CD14-positive monocyte (primary cell): ENCODE measurements around the gene UBE4A. TPM values are rescaled to one million over a fixed set of nuclear protein-coding genes. Genes with fewer than 3 reads are reported as not detected.

Source experiments
- DNase-seq, 3 donors: peaks; one replicate each; pipeline ENCODE4 v3.0.0-alpha.2; 2011 to 2022
- H2AFZ ChIP-seq: 2 replicates; pipeline ENCODE4 v1.6.0; 2012; ENCODE audit warnings: mild to moderate bottlenecking, low read depth, low read length, inconsistent platforms; ENCODE audit not compliant: insufficient read depth, poor library complexity, severe bottlenecking
- H3K27ac ChIP-seq, 2 donors: 1 replicate in 1 of 2; 2 replicates in 1 of 2; pipeline ENCODE4 v1.5.1; 2012 to 2013; ENCODE audit warnings: low read length in 2 of 2, control low read depth in 1 of 2, inconsistent platforms in 1 of 2, low read depth in 1 of 2, mild to moderate bottlenecking in 1 of 2
- H3K27me3 ChIP-seq, 2 donors: one replicate each; pipeline versions ENCODE4 v1.6.0 to v1.6.1; 2011 to 2013; ENCODE audit warnings: low read length in 2 of 2; ENCODE audit not compliant: control insufficient read depth in 2 of 2, insufficient read depth in 2 of 2
- H3K36me3 ChIP-seq, 2 donors: replicated peaks in 1 of 2; 1 replicate in 1 of 2; 2 replicates in 1 of 2; pipeline versions ENCODE4 v1.5.1 to v1.6.1; 2012 to 2013; ENCODE audit warnings: low read length in 2 of 2, control low read depth in 1 of 2, inconsistent platforms in 1 of 2, mild to moderate bottlenecking in 1 of 2; ENCODE audit not compliant: insufficient read depth in 2 of 2, control insufficient read depth in 1 of 2
- H3K4me1 ChIP-seq, 2 donors: 1 replicate in 1 of 2; 2 replicates in 1 of 2; pipeline versions ENCODE4 v1.5.1 to v1.6.1; 2012 to 2013; ENCODE audit warnings: low read length in 2 of 2, control low read depth in 1 of 2, inconsistent platforms in 1 of 2, mild to moderate bottlenecking in 1 of 2, moderate library complexity in 1 of 2; ENCODE audit not compliant: insufficient read depth in 2 of 2, control insufficient read depth in 1 of 2
- H3K4me2 ChIP-seq: replicated peaks from 2 replicates; pipeline ENCODE3; 2012; ENCODE audit warnings: low read length, moderate library complexity, mild to moderate bottlenecking; ENCODE audit not compliant: poor library complexity, severe bottlenecking; ENCODE audit errors: extremely low read depth
- H3K4me3 ChIP-seq, 3 experiments: fragments of 200-600 bp in 1 of 3; sonication (generic) in 1 of 3; replicated peaks in 1 of 3; 1 replicate in 2 of 3; 2 replicates in 1 of 3; pipeline ENCODE4 v1.5.1; 2011 to 2013; ENCODE audit warnings: low read length in 3 of 3, mild to moderate bottlenecking in 3 of 3, control low read depth in 2 of 3, low read depth in 2 of 3, inconsistent platforms in 1 of 3, moderate library complexity in 1 of 3
- H3K79me2 ChIP-seq: 2 replicates; pipeline ENCODE4 v1.6.0; 2012; ENCODE audit warnings: mild to moderate bottlenecking, control low read depth, inconsistent platforms, low read length, moderate library complexity; ENCODE audit not compliant: insufficient read depth
- H3K9ac ChIP-seq: 2 replicates; pipeline ENCODE4 v1.6.0; 2017; ENCODE audit warnings: low read length, mild to moderate bottlenecking; ENCODE audit not compliant: insufficient read depth, poor library complexity, severe bottlenecking
- H3K9me3 ChIP-seq, 2 donors: replicated peaks in 1 of 2; 1 replicate in 1 of 2; 2 replicates in 1 of 2; pipeline versions ENCODE4 v1.5.1 to v1.6.1; 2012 to 2013; ENCODE audit warnings: low read length in 2 of 2, control low read depth in 1 of 2; ENCODE audit not compliant: control insufficient read depth in 1 of 2, insufficient read depth in 1 of 2
- H4K20me1 ChIP-seq: 2 replicates; pipeline ENCODE4 v1.6.0; 2012; ENCODE audit warnings: mild to moderate bottlenecking, low read length, control low read depth, moderate library complexity; ENCODE audit not compliant: insufficient read depth
- H3K27ac Mint-ChIP-seq, 7 donors: one replicate each; pipeline ENCODE4 v1.8.0; 2020; ENCODE audit warnings: mild to moderate bottlenecking in 7 of 7, mixed read lengths in 7 of 7, moderate library complexity in 6 of 7, inconsistent platforms in 2 of 7
- H3K27me3 Mint-ChIP-seq, 3 donors: one replicate each; pipeline ENCODE4 v1.8.0; 2021 to 2022; ENCODE audit warnings: low read depth in 3 of 3, mild to moderate bottlenecking in 3 of 3, mixed read lengths in 3 of 3, moderate library complexity in 3 of 3, inconsistent platforms in 1 of 3
- H3K36me3 Mint-ChIP-seq, 2 donors: one replicate each; pipeline ENCODE4 v1.8.0; 2020; ENCODE audit warnings: mixed read lengths in 2 of 2, inconsistent platforms in 1 of 2, mild to moderate bottlenecking in 1 of 2
- H3K4me1 Mint-ChIP-seq: one replicate; pipeline ENCODE4 v1.8.0; 2020; ENCODE audit warnings: mild to moderate bottlenecking, mixed read lengths
- H3K4me3 Mint-ChIP-seq, 2 donors: one replicate each; pipeline ENCODE4 v1.8.0; 2020; ENCODE audit warnings: mild to moderate bottlenecking in 2 of 2, mixed read lengths in 2 of 2, moderate library complexity in 1 of 2
- H3K9me3 Mint-ChIP-seq, 7 donors: one replicate each; pipeline ENCODE4 v1.8.0; 2020 to 2022; ENCODE audit warnings: mixed read lengths in 7 of 7, mild to moderate bottlenecking in 6 of 7, moderate library complexity in 6 of 7, inconsistent platforms in 2 of 7
- CTCF ChIP-seq: fragments of 200-600 bp; IDR thresholded peaks from one replicate; pipeline ENCODE4 v1.8.0; 2022; ENCODE audit warnings: antibody characterized with exemption, mild to moderate bottlenecking
- WGBS: methylation state at CpG from one replicate; pipeline ENCODE4 v1.1.5; 2013; ENCODE audit warnings: missing lambda C conversion rate; ENCODE audit not compliant: insufficient coverage; 5-methylcytosine and 5-hydroxymethylcytosine counted together
- intact Hi-C, 2 donors: fragments of 100-400 bp; cut with micrococcal nuclease; formaldehyde crosslinking; loops; one replicate each; pipeline versions ENCODE4 v1.15.0 to v1.15.1; 2023
- polyA minus RNA-seq: library from RNA; depleted of rRNA, polyadenylated mRNA; stranded (reverse); fragments of >200 nt; gene quantifications from 2 replicates; pipeline ENCODE4 v1.2.3, GENCODE V29; 2012
- polyA plus RNA-seq, 3 donors: library from polyadenylated mRNA; depleted of rRNA in 1 of 3; unstranded in 2 of 3; stranded (reverse) in 1 of 3; fragments of 300-500 nt in 2 of 3; fragments of >200 nt in 1 of 3; fragmentation: Illumina TruSeq in 2 of 3; gene quantifications; 1 replicate in 2 of 3; 2 replicates in 1 of 3; pipeline ENCODE4 v1.2.3, GENCODE V29; 2012 to 2021
- total RNA-seq, 12 experiments: library from RNA in 1 of 12; stranded (reverse) in 1 of 12; fragments of 120-200 nt in 1 of 12; gene quantifications; one replicate each; pipeline ENCODE4 v1.2.4 and lab custom pipeline; 2013 to 2026; ENCODE audit warnings: mixed read lengths in 6 of 12, inconsistent platforms in 1 of 12

The UBE4A gene
- total RNA-seq (2013): 49.9 TPM
- polyA plus RNA-seq (10 to 100 TPM; 21.6 to 33.9 (median 22.7) TPM), polyA minus RNA-seq (21.9 and 33.9 TPM in 2 replicates), total RNA-seq (lab: John Stamatoyannopoulos, UW) (80.6 to 133 (median 118) reads per million in 11 experiments)

- Mint-ChIP-seq H3K36me3 (peaks cover 11 to 14% of the 10 kb centered on the region in 2 donors), H3K4me3 (peak within 1 kb of the TSS; percentile 98 to 99), H3K27ac (peak within 1 kb of the TSS; percentile 93 to 99 (median 96)), H3K4me1 (peaks cover 28% of the 10 kb centered on the region), H3K9me3 (peaks cover 0 to 2% (median 0%) of the 10 kb centered on the region in 7 donors), H3K27me3 (peaks cover 5 to 11% (median 7%) of the 10 kb centered on the region in 3 donors)
- DNase-seq: peak; percentile 95 to 99 (median 98)
- Histone ChIP-seq H3K36me3 (peaks cover 8 to 18% of the 10 kb centered on the region in 2 donors), H3K9ac (peak within 1 kb of the TSS; percentile 89), H3K4me1 (peaks cover 12 to 20% of the 10 kb centered on the region in 2 donors), H3K9me3 (no peaks in the 10 kb centered on the region), H3K27ac (peak within 1 kb of the TSS; percentile 46 to 97), H3K4me2 (peak within 1 kb of the TSS; percentile 99), H3K27me3 (no peaks in the 10 kb centered on the region), H3K79me2 (peaks cover 47% of the 10 kb centered on the region), H3K4me3 (peak within 1 kb of the TSS; percentile 70 to 100 (median 98)), H2AFZ (peak within 1 kb of the TSS; percentile 100), H4K20me1 (peaks cover 30% of the 10 kb centered on the region)
- TF ChIP-seq CTCF: no peak
- intact Hi-C loops: loop anchor here in 1 of 2 donors (5.0 kb wide), 1 partner anchor 212 kb away; no protein-coding TSS in a partner anchor
- WGBS: 5% methylated on average over 30 of the region's 33 CpGs
Measured at GRCh38 chr11:118359295-118359958, at the start of gene UBE4A. UBE4A (plus strand) TSS chr11:118359600; CDS start chr11:118365081, 5,481 bp downstream.

DNA sequence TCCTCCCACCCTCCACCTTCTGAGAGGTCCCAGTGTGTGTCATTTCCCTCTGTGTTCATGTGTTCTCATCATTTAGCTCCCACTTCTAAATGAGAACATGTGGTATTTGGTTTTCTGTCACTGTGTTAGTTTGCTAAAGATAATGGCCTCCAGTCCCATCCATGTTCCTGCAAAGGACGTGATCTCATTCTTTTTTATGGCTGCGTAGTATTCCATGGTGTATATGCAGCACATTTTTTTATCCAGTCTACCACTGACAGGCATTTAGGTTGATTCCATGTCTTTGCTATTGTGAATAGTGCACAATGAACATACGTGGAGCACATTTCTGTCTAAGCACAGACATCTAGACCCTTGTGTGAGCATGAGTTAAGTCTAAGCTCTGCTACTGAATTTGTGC, 49.1 kb upstream of the UBE4A start:
- H3K27me3 ChIP-seq: no peaks in the 10 kb centered on the region
- no peak overlapping the region for H2AFZ ChIP-seq
- no peak for DNase-seq
- H3K9me3 Mint-ChIP-seq: peaks cover 0 to 3% (median 0%) of the 10 kb centered on the region in 7 donors
- H4K20me1 ChIP-seq: no peaks in the 10 kb centered on the region
- TF ChIP-seq CTCF: no peak
- no peak overlapping the region for H3K4me3 Mint-ChIP-seq
- peaks cover 2 to 4% of the 10 kb centered on the region in 2 donors for H3K4me1 ChIP-seq
- H3K9me3 ChIP-seq: no peaks in the 10 kb centered on the region
- no peak overlapping the region for H3K27ac Mint-ChIP-seq
- peaks cover 10% of the 10 kb centered on the region for H3K4me1 Mint-ChIP-seq
- H3K9ac ChIP-seq: no peak overlapping the region
- H3K4me3 ChIP-seq: no peak overlapping the region
- no peak overlapping the region for H3K27ac ChIP-seq
- no peaks in the 10 kb centered on the region for H3K36me3 ChIP-seq
- no peaks in the 10 kb centered on the region for H3K79me2 ChIP-seq
- H3K4me2 ChIP-seq: no peak overlapping the region
- H3K36me3 Mint-ChIP-seq: no peaks in the 10 kb centered on the region
- intact Hi-C loops: no loop called here
- no CpG with 5 or more reads among the region's 3 CpGs for WGBS
- H3K27me3 Mint-ChIP-seq: peaks cover 2 to 3% (median 2%) of the 10 kb centered on the region in 3 donors
